ENCODE data around the gene DRAP1. TPM values are rescaled to one million over a fixed set of nuclear protein-coding genes. Genes with fewer than 3 reads are reported as not detected.
"Not testable (repeated sequence)": the region's sequence is repeated elsewhere in the genome, so short reads cannot be mapped to it uniquely, and the experiment has no call there.

Gene DRAP1
- total RNA-seq, 4 donors from 2014 or later, result 96.7 to 146 (median 110) TPM

DNA sequence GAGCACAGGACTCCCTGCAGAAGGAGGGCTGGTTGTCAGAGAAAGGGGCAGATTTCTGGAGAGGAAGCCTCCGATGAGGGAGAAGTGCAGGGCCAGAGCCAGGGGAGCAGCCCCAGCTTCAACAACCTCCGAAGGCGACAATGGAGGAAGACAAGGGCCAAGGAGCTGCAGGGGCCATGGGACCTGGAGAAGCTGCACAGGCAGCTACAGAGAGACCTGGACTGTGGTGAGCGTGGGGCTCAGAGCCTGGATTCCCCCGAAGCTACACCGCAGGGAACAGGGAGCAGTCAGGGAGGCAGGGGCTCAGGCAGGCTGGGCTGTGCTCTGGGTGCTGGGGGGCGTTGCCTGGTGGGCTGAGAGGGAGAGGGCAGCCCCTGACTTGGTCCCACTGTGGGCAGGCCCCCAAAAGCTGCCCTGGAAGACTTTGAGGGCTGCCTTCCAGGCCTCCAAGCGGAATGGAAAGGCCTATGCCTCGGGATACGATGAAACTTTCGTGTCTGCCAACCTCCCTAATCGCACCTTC lies 28.4 kb downstream of the DRAP1 start:
- Histone ChIP-seq H3K4me3 (no peak overlapping the region), H3K27me3 (no peaks in the 10 kb centered on the region), H3K4me1 (no peaks in the 10 kb centered on the region), H3K9me3 (no peaks in the 10 kb centered on the region), H3K36me3 (no peaks in the 10 kb centered on the region), H3K27ac (no peak overlapping the region)
- DNase-seq (no peak), ATAC-seq (no peak)
- TF ChIP-seq POLR2A (IDR thresholded peaks at IDR 0.05), result no peak
- TF ChIP-seq, protein P1, sequence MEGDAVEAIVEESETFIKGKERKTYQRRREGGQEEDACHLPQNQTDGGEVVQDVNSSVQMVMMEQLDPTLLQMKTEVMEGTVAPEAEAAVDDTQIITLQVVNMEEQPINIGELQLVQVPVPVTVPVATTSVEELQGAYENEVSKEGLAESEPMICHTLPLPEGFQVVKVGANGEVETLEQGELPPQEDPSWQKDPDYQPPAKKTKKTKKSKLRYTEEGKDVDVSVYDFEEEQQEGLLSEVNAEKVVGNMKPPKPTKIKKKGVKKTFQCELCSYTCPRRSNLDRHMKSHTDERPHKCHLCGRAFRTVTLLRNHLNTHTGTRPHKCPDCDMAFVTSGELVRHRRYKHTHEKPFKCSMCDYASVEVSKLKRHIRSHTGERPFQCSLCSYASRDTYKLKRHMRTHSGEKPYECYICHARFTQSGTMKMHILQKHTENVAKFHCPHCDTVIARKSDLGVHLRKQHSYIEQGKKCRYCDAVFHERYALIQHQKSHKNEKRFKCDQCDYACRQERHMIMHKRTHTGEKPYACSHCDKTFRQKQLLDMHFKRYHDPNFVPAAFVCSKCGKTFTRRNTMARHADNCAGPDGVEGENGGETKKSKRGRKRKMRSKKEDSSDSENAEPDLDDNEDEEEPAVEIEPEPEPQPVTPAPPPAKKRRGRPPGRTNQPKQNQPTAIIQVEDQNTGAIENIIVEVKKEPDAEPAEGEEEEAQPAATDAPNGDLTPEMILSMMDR (IDR thresholded peaks at IDR 0.05 in 4 of 5, conservative IDR thresholded peaks at IDR 0.05 in 1 of 5), result no peak
- intact Hi-C loops (cut with DNase I; ENCODE audit: low total_unique reads), result no loop called here
- in situ Hi-C loops (cut with MboI; ENCODE audit: low sequenced_read_pairs in 4 of 4), result no loop called here

DNA sequence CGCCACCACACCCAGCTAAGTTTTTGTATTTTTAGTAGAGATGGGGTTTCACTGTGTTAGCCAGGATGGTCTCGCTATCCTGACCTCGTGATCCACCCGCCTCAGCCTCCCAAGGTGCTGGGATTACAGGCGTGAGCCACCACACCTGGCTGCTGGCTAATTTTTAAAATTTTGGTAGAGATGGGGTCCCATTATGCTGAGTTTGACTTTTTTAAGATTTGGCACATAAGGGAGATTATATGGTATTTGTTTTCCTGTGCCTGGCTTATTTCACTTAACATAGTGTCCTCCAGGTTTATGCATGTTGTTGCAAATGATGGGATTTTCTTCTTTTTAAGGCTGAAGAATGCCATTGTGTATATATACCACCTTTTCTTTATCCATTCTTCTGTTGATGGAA lies 31.5 kb downstream of the DRAP1 start:
- in situ Hi-C loops (cut with MboI; ENCODE audit: low sequenced_read_pairs in 4 of 4); H3K27ac ChIP-seq; H3K9me3 ChIP-seq; H3K4me3 ChIP-seq; H3K36me3 ChIP-seq; intact Hi-C loops (cut with DNase I; ENCODE audit: low total_unique reads); H3K27me3 ChIP-seq; ATAC-seq; DNase-seq; H3K4me1 ChIP-seq: not testable (repeated sequence)

- DNase-seq; ATAC-seq; H3K4me1 ChIP-seq; H3K36me3 ChIP-seq; in situ Hi-C loops (cut with MboI; ENCODE audit: low sequenced_read_pairs in 4 of 4); H3K9me3 ChIP-seq; H3K27ac ChIP-seq; intact Hi-C loops (cut with DNase I; ENCODE audit: low total_unique reads); H3K4me3 ChIP-seq; H3K27me3 ChIP-seq: not testable (repeated sequence)
Observed at GRCh38 chr11:65951641-65952040, 32.4 kb downstream of the DRAP1 start.

GRCh38 chr11:65952052-65952521 lies 32.9 kb downstream of the DRAP1 start:
- TF ChIP-seq POLR2A (IDR thresholded peaks at IDR 0.05), result no peak
- TF ChIP-seq, protein P1 (IDR thresholded peaks at IDR 0.05 in 4 of 5, conservative IDR thresholded peaks at IDR 0.05 in 1 of 5), result no peak
- Histone ChIP-seq H3K36me3 (no peaks in the 10 kb centered on the region), H3K27ac (no peak overlapping the region), H3K27me3 (peaks cover 0 to 3% (median 0%) of the 10 kb centered on the region in 3 donors), H3K4me3 (no peak overlapping the region), H3K9me3 (no peaks in the 10 kb centered on the region), H3K4me1 (no peaks in the 10 kb centered on the region)
- ATAC-seq (no peak), DNase-seq (no peak)
- in situ Hi-C loops (cut with MboI; ENCODE audit: low sequenced_read_pairs in 4 of 4), result no loop called here
- intact Hi-C loops (cut with DNase I; ENCODE audit: low total_unique reads), result no loop called here

GRCh38 chr11:65953471-65953870 lies 34.2 kb downstream of the DRAP1 start:
- H3K27me3 ChIP-seq, result peaks cover 0 to 3% (median 0%) of the 10 kb centered on the region in 3 donors
- H3K9me3 ChIP-seq, result no peaks in the 10 kb centered on the region
- no peak for TF ChIP-seq POLR2A (IDR thresholded peaks at IDR 0.05)
- TF ChIP-seq, protein P1 (IDR thresholded peaks at IDR 0.05 in 4 of 5, conservative IDR thresholded peaks at IDR 0.05 in 1 of 5), result no peak
- no peak overlapping the region for H3K4me3 ChIP-seq
- ATAC-seq (no peak), DNase-seq (no peak)
- in situ Hi-C loops (cut with MboI; ENCODE audit: low sequenced_read_pairs in 4 of 4), result no loop called here
- H3K27ac ChIP-seq, result no peak overlapping the region
- no peaks in the 10 kb centered on the region for H3K4me1 ChIP-seq
- intact Hi-C loops (cut with DNase I; ENCODE audit: low total_unique reads), result no loop called here
- no peaks in the 10 kb centered on the region for H3K36me3 ChIP-seq

GRCh38 chr11:65954771-65955170 lies 35.5 kb downstream of the DRAP1 start:
- in situ Hi-C loops (cut with MboI; ENCODE audit: low sequenced_read_pairs in 4 of 4), result no loop called here

More at GRCh38 chr11:65954771-65955170, 35.5 kb downstream of the DRAP1 start:
- Histone ChIP-seq H3K27ac (no peak overlapping the region), H3K27me3 (peaks cover 0 to 3% (median 0%) of the 10 kb centered on the region in 3 donors), H3K4me3 (no peak overlapping the region), H3K4me1 (no peaks in the 10 kb centered on the region), H3K36me3 (no peaks in the 10 kb centered on the region), H3K9me3 (no peaks in the 10 kb centered on the region)
- TF ChIP-seq, protein P1 (IDR thresholded peaks at IDR 0.05 in 4 of 5, conservative IDR thresholded peaks at IDR 0.05 in 1 of 5), result no peak
- TF ChIP-seq POLR2A (IDR thresholded peaks at IDR 0.05), result no peak
- ATAC-seq (no peak), DNase-seq (no peak)
- intact Hi-C loops (cut with DNase I; ENCODE audit: low total_unique reads), result no loop called here
